ENCODE data around the gene SLC28A3.

SLC28A3 gene

DNA sequence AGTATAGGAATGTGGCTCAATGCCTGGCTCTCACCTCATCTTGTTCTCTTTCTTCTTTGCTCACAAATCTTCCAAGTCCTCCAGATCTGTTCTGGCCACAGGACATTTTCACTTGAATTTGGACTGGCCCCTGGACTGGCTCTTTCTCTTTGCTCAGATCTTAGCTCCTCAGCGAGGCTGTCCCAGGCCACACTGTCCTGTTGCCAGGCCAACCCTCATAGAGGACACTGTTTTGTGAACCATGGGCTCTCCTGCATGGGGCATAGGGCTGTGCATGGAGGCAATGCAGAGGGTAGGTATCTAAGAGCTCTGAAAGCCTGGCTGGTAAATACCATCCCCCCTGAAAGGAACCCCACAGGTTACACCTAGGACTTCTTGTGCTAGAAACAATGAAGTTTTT, 13.5 kb upstream of the SLC28A3 start:
- Histone ChIP-seq H3K9me3 (ENCODE audit: insufficient read depth, low read depth, low read length) (no peaks in the 10 kb centered on the region), H3K4me3 (ENCODE audit: low read length, poor library complexity, severe bottlenecking) (no peak overlapping the region), H3K4me1 (ENCODE audit: insufficient read depth, low read length, poor library complexity, severe bottlenecking) (no peaks in the 10 kb centered on the region), H2AFZ (ENCODE audit: low read length) (no peak overlapping the region), H3F3A (ENCODE audit: low read depth) (no peaks in the 10 kb centered on the region), H3K27me3 (ENCODE audit: insufficient read depth, low read length, poor library complexity, severe bottlenecking) (no peaks in the 10 kb centered on the region), H4K20me1 (ENCODE audit: insufficient read depth, low read length, poor library complexity, severe bottlenecking) (no peaks in the 10 kb centered on the region), H3K36me3 (ENCODE audit: insufficient read depth, low read length) (no peaks in the 10 kb centered on the region), H3K9ac (ENCODE audit: low read depth, low read length, poor library complexity, severe bottlenecking) (no peak overlapping the region), H3K79me2 (ENCODE audit: insufficient read depth, low read length) (no peaks in the 10 kb centered on the region), H3K9me2 (replicated peaks; ENCODE audit: low read depth, low read length) (no peaks in the 10 kb centered on the region), H3K4me2 (ENCODE audit: low read depth, low read length, poor library complexity, severe bottlenecking) (no peak overlapping the region)
- no peak for TF ChIP-seq EZH2phosphoT487 (IDR thresholded peaks at IDR 0.05; ENCODE audit: borderline replicate concordance)
- TF ChIP-seq, protein P1, sequence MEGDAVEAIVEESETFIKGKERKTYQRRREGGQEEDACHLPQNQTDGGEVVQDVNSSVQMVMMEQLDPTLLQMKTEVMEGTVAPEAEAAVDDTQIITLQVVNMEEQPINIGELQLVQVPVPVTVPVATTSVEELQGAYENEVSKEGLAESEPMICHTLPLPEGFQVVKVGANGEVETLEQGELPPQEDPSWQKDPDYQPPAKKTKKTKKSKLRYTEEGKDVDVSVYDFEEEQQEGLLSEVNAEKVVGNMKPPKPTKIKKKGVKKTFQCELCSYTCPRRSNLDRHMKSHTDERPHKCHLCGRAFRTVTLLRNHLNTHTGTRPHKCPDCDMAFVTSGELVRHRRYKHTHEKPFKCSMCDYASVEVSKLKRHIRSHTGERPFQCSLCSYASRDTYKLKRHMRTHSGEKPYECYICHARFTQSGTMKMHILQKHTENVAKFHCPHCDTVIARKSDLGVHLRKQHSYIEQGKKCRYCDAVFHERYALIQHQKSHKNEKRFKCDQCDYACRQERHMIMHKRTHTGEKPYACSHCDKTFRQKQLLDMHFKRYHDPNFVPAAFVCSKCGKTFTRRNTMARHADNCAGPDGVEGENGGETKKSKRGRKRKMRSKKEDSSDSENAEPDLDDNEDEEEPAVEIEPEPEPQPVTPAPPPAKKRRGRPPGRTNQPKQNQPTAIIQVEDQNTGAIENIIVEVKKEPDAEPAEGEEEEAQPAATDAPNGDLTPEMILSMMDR (conservative IDR thresholded peaks at IDR 0.05; ENCODE audit: low read length), result no peak

DNA sequence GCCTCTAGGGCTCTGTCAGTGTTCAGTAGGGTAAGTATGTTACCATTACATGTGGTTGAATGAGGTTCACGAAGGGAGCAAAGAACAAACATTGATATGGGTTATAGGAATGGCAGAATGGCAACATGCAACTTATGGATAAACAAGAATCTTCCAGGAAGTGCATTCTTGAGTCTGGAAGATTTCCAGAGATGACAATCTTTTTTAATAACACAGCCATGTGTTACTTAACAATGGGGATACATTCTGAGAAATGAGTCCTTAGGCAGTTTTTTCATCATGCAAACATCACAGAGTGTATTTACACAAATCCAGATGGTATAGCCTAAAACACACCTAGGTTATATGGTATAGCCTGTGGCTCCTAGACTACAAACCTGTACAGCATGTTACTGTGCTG, 9.1 kb upstream of the SLC28A3 start:
- Histone ChIP-seq H3F3A (ENCODE audit: low read depth) (no peaks in the 10 kb centered on the region), H3K27me3 (ENCODE audit: insufficient read depth, low read length, poor library complexity, severe bottlenecking) (no peaks in the 10 kb centered on the region), H2AFZ (ENCODE audit: low read length) (no peak overlapping the region), H3K9me2 (replicated peaks; ENCODE audit: low read depth, low read length) (no peaks in the 10 kb centered on the region), H3K4me3 (ENCODE audit: low read length, poor library complexity, severe bottlenecking) (no peak overlapping the region), H3K4me2 (ENCODE audit: low read depth, low read length, poor library complexity, severe bottlenecking) (no peak overlapping the region), H3K4me1 (ENCODE audit: insufficient read depth, low read length, poor library complexity, severe bottlenecking) (no peaks in the 10 kb centered on the region), H3K36me3 (ENCODE audit: insufficient read depth, low read length) (no peaks in the 10 kb centered on the region), H3K9me3 (ENCODE audit: insufficient read depth, low read depth, low read length) (no peaks in the 10 kb centered on the region), H4K20me1 (ENCODE audit: insufficient read depth, low read length, poor library complexity, severe bottlenecking) (no peaks in the 10 kb centered on the region), H3K79me2 (ENCODE audit: insufficient read depth, low read length) (no peaks in the 10 kb centered on the region), H3K9ac (ENCODE audit: low read depth, low read length, poor library complexity, severe bottlenecking) (no peak overlapping the region)
- TF ChIP-seq, protein P1 (conservative IDR thresholded peaks at IDR 0.05; ENCODE audit: low read length), result no peak
- no peak for TF ChIP-seq EZH2phosphoT487 (IDR thresholded peaks at IDR 0.05; ENCODE audit: borderline replicate concordance)

DNA sequence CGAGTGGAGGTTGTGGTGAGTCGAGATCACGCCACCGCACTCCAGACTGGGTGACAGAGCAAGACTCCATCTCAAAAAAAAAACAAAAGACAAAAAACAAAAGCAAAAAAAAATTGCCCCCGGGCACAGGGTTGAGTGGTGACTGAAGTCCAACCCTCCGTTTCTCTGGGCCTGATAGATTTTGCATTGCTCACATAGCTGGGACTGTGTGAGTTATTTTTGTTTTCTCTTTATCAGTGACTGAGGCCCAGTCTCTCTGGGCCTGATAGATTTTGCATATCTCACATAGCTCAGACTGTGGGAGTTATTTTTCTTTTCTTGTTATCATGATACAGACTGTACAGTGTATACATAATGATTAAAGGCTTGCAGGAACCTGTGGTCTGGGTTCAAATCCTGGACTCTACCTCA, 2.6 kb upstream of the SLC28A3 start:
- Histone ChIP-seq H3K4me3 (ENCODE audit: low read length, poor library complexity, severe bottlenecking) (no peak overlapping the region), H3F3A (ENCODE audit: low read depth) (no peaks in the 10 kb centered on the region), H3K9me3 (ENCODE audit: insufficient read depth, low read depth, low read length) (no peaks in the 10 kb centered on the region), H3K79me2 (ENCODE audit: insufficient read depth, low read length) (no peaks in the 10 kb centered on the region), H3K4me2 (ENCODE audit: low read depth, low read length, poor library complexity, severe bottlenecking) (no peak overlapping the region), H3K36me3 (ENCODE audit: insufficient read depth, low read length) (no peaks in the 10 kb centered on the region), H2AFZ (ENCODE audit: low read length) (no peak overlapping the region), H3K27me3 (ENCODE audit: insufficient read depth, low read length, poor library complexity, severe bottlenecking) (no peaks in the 10 kb centered on the region), H3K4me1 (ENCODE audit: insufficient read depth, low read length, poor library complexity, severe bottlenecking) (no peaks in the 10 kb centered on the region), H3K9me2 (replicated peaks; ENCODE audit: low read depth, low read length) (no peaks in the 10 kb centered on the region), H3K9ac (ENCODE audit: low read depth, low read length, poor library complexity, severe bottlenecking) (no peak overlapping the region), H4K20me1 (ENCODE audit: insufficient read depth, low read length, poor library complexity, severe bottlenecking) (no peaks in the 10 kb centered on the region)
- TF ChIP-seq EZH2phosphoT487 (IDR thresholded peaks at IDR 0.05; ENCODE audit: borderline replicate concordance), result no peak
- TF ChIP-seq, protein P1 (conservative IDR thresholded peaks at IDR 0.05; ENCODE audit: low read length), result no peak
